ENCODE results near the gene S1PR3.

The S1PR3 gene

DNA sequence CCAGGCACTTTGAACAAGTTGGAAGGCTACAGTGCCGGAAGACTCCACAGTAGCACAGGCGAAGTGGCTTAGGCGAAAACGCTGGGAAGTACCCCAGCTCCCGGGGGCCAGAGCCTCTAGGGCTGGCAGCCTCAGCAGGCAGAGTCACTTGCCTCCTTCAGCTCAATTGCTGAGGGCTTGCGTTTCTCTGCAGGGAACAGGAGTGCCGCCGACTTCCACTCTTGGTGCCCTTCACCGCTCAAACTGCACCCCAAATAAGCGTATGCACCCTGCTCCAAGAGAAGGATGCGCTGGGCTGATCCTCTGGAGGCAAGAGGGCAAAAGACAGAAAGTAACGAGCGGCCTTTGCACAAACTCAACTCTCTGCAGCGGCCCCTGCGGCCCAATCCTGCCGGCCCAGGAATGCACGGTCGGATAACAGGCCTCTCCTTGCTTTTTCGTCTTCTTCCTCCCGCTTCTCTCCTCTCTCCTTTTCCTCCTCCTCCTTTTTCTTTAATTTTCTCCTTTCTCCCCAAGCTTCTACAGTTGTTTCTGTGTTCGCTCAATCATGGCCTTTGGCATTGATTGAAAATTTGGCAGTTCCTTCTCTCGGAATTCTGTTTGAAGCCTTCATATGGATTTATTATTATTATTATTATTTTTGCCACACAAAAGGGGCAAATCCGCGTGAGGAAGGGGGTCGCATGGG lies 1.1 kb upstream of the S1PR3 start:
- FAIRE-seq: no peak

DNA sequence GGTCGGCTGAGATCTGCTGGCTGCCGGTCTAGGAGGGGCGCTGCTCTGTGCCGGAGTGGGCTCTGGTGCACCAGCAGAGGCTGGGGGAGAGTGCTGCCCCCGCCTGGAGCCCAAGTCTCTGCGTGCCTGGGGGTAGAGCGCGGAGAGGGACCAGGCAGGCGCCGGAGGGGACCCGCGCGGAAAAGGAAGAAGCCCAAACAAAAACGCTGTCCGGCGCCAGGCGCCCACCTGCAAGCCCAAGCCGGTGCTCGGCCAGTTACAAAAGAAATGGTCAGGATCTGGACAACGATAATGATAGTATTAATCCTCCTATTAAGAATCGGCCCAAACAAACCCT lies 571 bp upstream of the S1PR3 start:
- DNase-seq (ENCODE audit: insufficient read length, low spot score) (no peak), FAIRE-seq (no peak)

More for the DNA sequence above, 1.1 kb upstream of the S1PR3 start:
- no peak for DNase-seq (ENCODE audit: insufficient read length, low spot score)

- DNase-seq (ENCODE audit: insufficient read length, low spot score) (no peak), FAIRE-seq (no peak)
Measured at GRCh38 chr9:88992556-88992955, 1.3 kb downstream of the S1PR3 start.

DNA sequence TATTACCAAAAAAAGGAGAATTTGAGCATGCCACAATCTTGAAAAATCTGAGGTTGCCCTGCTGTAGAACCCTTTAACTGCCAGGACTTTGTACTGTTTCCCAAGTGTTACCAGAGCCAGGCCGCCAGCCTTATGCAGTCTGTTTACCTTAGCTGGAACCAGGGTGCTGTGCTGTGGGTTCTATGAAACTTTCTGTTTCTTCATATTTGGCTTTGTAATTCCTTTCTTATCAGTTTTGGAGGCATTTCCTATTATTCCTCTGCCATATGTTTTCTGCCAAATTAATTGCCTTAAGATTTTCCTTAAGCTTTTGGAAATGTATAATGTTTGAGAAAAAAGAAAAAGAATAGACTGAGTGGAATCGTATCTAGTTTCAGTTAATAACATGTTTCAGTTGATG lies 2.1 kb downstream of the S1PR3 start:
- no peak for FAIRE-seq

DNA sequence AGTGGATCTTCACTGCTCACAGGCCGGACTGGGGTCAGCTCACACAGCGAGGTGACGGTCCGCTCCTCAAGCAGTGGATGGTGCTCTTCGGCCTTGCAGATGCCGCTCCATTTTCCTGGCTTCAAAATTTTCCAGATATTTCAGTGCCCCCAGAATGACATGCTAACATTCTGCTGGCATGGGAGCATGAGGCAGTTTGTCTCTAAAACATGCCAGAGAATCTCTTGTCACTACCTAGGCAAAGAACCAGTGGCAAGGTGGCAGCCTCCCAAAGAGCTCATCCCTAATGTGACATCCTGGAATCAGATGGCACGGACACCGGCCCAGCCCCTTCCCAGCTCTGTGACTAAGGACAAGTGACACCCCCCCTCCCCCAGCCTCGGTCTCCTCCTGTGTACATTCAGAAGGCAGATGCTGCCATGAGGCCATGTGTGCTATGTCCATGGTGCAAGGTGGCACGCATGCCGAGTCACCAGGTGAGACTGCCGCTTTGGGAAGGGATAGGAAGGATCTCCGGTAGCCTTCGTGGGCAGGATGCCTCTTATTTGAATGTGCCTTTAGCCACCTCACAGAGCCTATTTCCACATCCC lies 2.7 kb downstream of the S1PR3 start:
- no peak for FAIRE-seq
- no peak for DNase-seq (ENCODE audit: insufficient read length, low spot score)

More for the DNA sequence above, 2.1 kb downstream of the S1PR3 start:
- no peak for DNase-seq (ENCODE audit: insufficient read length, low spot score)

- FAIRE-seq (no peak), DNase-seq (ENCODE audit: insufficient read length, low spot score) (no peak)
Measured at GRCh38 chr9:88994469-88995199, 3.4 kb downstream of the S1PR3 start.

DNA sequence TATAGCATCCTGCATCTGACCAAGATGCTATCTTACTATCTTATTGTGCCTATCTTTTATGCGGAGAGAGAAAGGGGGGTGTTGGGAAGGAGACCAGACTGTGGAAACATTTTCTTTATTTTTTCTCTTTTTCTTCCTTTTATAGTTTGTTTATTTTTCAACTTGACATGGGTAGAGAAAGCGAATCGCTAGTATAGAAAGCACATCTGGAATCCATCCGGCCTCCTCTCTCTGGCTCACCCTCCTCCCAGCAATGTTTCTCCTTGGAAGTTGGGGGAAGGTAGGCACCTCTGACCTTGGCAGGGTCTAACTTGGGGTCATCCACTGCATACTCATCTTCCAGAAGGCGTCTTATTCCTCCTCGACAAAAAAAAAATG lies 3.9 kb downstream of the S1PR3 start:
- FAIRE-seq (no peak), DNase-seq (ENCODE audit: insufficient read length, low spot score) (no peak)

GRCh38 chr9:88995627-88996026 lies 4.4 kb downstream of the S1PR3 start:
- FAIRE-seq: no peak
- DNase-seq (ENCODE audit: insufficient read length, low spot score): no peak

DNA sequence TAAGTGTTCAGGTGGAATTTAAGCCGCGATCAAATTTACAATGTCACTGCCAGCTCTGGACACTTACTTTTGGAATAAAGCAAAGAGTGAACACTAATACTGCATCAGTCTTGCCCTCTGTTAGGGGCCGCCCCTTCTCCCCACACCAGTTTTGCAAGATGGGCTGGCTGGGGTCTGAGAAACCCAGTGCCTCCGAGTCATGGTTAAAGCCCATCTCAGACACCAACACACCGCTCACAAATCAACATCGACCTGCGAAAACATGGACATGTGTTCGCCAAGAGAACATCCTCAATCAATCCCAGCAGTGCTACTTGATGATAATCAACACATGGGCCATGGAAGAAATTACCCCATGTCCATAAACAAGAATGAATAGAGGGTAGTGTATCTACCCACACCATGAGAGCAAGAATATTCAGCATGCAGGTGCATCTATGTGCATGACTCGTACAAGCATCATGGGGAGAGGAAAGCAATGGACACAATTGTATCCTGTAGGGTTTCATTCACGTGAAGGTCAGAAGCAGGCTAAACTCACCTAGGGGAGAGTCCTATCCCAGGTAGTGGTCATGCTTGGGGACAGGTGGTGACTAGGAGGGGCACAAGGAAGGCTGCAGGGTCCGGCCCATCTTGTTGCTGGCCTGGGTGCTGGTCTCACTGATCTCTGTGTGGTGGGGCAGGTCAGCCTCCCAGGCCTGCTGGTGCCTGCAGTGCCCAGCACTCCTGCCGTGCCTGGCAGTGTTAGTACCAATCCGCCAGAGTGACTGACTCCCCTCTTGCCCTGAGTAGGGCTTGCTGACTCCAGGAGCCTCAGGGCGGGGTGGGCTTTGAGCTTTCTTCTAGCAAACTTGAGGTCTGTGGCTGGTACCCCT lies 5.0 kb downstream of the S1PR3 start:
- DNase-seq (ENCODE audit: insufficient read length, low spot score): no peak
- no peak for FAIRE-seq

GRCh38 chr9:88996921-88997235 lies 5.6 kb downstream of the S1PR3 start:
- no peak for DNase-seq (ENCODE audit: insufficient read length, low spot score)
- no peak for FAIRE-seq

DNA sequence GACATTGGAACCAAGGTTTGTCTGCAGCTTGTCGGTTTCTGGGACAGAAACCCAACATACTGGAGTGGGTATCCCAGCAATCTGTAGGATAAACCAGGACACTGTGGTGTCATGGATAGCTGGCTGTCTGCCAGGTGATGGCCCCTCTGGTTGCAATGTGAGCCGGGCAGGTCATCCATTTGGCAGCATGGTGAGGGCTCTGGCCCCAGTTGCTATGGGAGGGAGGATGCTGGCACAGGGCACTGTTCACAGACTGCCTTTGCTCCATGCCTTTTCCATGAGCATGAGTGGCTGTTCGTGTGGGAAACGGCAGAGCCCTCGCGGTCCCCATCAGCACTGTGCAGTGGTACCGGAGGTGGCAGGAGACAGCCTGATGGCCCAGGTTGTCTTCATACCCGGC lies 6.4 kb downstream of the S1PR3 start:
- FAIRE-seq (no peak), DNase-seq (ENCODE audit: insufficient read length, low spot score) (no peak)

DNA sequence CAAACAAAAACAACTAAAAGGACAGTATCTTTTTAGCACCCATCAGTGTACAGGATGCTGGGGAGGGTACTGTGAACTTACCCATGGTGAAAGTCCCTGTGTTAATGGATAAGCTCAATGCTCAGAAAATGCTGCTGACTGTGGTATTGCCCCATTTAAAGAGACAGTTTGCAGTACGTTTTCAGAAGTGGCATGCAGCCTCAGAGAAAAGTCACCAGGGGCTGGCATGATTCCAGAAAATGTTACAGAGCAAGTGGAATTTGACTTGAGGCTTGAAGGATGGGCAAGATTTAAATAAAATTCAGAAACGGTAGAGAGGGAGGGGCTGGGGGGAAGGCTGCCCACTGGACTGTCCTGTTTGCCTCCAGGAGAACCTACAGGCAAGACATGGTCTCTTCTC lies 7.2 kb downstream of the S1PR3 start:
- FAIRE-seq (no peak), DNase-seq (ENCODE audit: insufficient read length, low spot score) (no peak)

GRCh38 chr9:88998911-88999310 lies 7.6 kb downstream of the S1PR3 start:
- FAIRE-seq (no peak), DNase-seq (ENCODE audit: insufficient read length, low spot score) (no peak)

GRCh38 chr9:89000371-89000781 lies 9.1 kb downstream of the S1PR3 start:
- no peak for FAIRE-seq

GRCh38 chr9:89000973-89001916 lies 10.0 kb downstream of the S1PR3 start:
- DNase-seq (ENCODE audit: insufficient read length, low spot score): peak; percentile 75
- peak; percentile 36 for FAIRE-seq

More at GRCh38 chr9:89000371-89000781, 9.1 kb downstream of the S1PR3 start:
- no peak for DNase-seq (ENCODE audit: insufficient read length, low spot score)

DNA sequence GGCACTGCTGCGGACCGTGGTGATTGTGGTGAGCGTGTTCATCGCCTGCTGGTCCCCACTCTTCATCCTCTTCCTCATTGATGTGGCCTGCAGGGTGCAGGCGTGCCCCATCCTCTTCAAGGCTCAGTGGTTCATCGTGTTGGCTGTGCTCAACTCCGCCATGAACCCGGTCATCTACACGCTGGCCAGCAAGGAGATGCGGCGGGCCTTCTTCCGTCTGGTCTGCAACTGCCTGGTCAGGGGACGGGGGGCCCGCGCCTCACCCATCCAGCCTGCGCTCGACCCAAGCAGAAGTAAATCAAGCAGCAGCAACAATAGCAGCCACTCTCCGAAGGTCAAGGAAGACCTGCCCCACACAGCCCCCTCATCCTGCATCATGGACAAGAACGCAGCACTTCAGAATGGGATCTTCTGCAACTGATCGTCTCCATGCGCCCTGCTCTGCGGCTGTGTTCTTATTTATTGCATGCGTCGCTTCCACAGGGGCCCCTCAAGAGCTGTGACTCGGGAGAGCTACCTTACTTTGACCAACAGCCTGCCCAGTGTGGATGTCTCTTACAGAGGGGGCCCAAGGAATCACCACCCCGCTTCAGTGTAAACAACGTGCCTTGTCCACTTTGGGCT lies 10.8 kb downstream of the S1PR3 start:
- FAIRE-seq: no peak

GRCh38 chr9:89002987-89003386 lies 11.7 kb downstream of the S1PR3 start:
- FAIRE-seq (no peak), DNase-seq (ENCODE audit: insufficient read length, low spot score) (no peak)

More for the DNA sequence above, 10.8 kb downstream of the S1PR3 start:
- no peak for DNase-seq (ENCODE audit: insufficient read length, low spot score)

GRCh38 chr9:89005323-89005722 lies 14.1 kb downstream of the S1PR3 start:
- FAIRE-seq (no peak), DNase-seq (ENCODE audit: insufficient read length, low spot score) (no peak)

DNA sequence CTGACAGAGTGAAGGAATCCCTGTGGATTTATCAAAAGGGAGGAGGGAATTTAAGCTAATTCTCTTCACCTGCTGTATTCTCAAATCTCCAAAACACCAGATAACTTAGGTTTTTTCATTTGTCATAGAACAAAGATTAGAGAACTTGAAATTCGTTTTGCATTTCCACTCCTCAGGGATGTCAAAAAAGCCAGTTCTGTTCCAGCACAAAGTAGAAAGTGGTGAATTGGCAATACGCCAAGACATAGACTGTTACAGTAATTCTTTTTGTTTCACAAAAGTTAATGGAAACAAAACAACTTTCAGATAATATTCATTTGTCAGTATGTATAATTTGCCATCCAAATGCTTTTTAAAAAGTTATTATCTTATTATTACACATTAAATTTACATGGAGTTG lies 15.0 kb downstream of the S1PR3 start:
- DNase-seq (ENCODE audit: insufficient read length, low spot score) (no peak), FAIRE-seq (no peak)
